OCI-LY7 (cell line): ENCODE results near the gene SLC35F2. TPM values are rescaled to one million over a fixed set of nuclear protein-coding genes. Genes with fewer than 3 reads are reported as not detected.

Experiments used
- BruUV-seq: library from RNA; stranded (reverse); fragments of 400-500 nt; replicated peaks from 2 replicates; lab custom pipeline; 2021; lab: Mats Ljungman, UMichigan
- CTCF ChIA-PET: fragments of 300-600 bp; sonication (Branson Sonifier 250); formaldehyde crosslinking; loops from one replicate; lab custom pipeline; 2022; ENCODE audit warnings: antibody characterized with exemption; ENCODE audit not compliant: unreplicated experiment; lab: Charles Lee
- POLR2A ChIA-PET: fragments of 300-600 bp; sonication (Branson Sonifier 250); formaldehyde crosslinking; loops from one replicate; lab custom pipeline; 2022; ENCODE audit warnings: antibody characterized with exemption; lab: Charles Lee
- DNase-seq: peaks from one replicate; pipeline ENCODE4 v3.0.0-alpha.2; 2015; ENCODE audit warnings: low spot score
- H2AFZ ChIP-seq: fragments of 200-600 bp; sonication (generic), shearing (Covaris generic); 2 replicates; pipeline ENCODE4 v1.6.1; 2014; ENCODE audit warnings: mild to moderate bottlenecking, antibody characterized with exemption, low read length, moderate library complexity
- H3K27ac ChIP-seq: fragments of 200-600 bp; sonication (generic); 2 replicates; pipeline ENCODE4 v1.5.1; 2014; ENCODE audit warnings: mixed run types, low read depth, mild to moderate bottlenecking, moderate library complexity, low read length, inconsistent platforms; ENCODE audit not compliant: poor library complexity, severe bottlenecking
- H3K36me3 ChIP-seq: fragments of 200-600 bp; sonication (generic); 2 replicates; pipeline ENCODE4 v1.6.1; 2014; ENCODE audit warnings: mild to moderate bottlenecking, antibody characterized with exemption, low read length, moderate library complexity, mixed read lengths; ENCODE audit not compliant: insufficient read depth
- H3K4me1 ChIP-seq: fragments of 200-600 bp; sonication (generic); 2 replicates; pipeline ENCODE4 v1.5.1; 2014; ENCODE audit warnings: mild to moderate bottlenecking, low read length; ENCODE audit not compliant: insufficient read depth, poor library complexity, severe bottlenecking
- H3K4me2 ChIP-seq: fragments of 200-600 bp; sonication (generic); 2 replicates; pipeline ENCODE4 v1.6.1; 2014; ENCODE audit warnings: mild to moderate bottlenecking, low read length
- H3K4me3 ChIP-seq: fragments of 200-600 bp; sonication (generic); 2 replicates; pipeline ENCODE4 v1.5.1; 2014; ENCODE audit warnings: mild to moderate bottlenecking, low read depth, low read length; ENCODE audit not compliant: poor library complexity, severe bottlenecking
- H3K79me2 ChIP-seq: fragments of 200-600 bp; sonication (generic); 2 replicates; pipeline ENCODE4 v1.6.1; 2016; ENCODE audit warnings: low read depth, mild to moderate bottlenecking, low read length, moderate library complexity, mixed read lengths; ENCODE audit not compliant: insufficient read depth
- H3K9me2 ChIP-seq: fragments of 200-600 bp; sonication (generic); 2 replicates; pipeline ENCODE4 v1.6.1; 2016; ENCODE audit warnings: mild to moderate bottlenecking, low read length, mixed read lengths; ENCODE audit not compliant: insufficient read depth
- H3K9me3 ChIP-seq: fragments of 200-600 bp; sonication (generic); 2 replicates; pipeline ENCODE4 v1.6.1; 2014; ENCODE audit warnings: mild to moderate bottlenecking, mixed run types, low read length, mixed read lengths
- H4K20me1 ChIP-seq: fragments of 200-600 bp; sonication (generic); 2 replicates; pipeline ENCODE4 v1.6.1; 2014; ENCODE audit warnings: mild to moderate bottlenecking, antibody characterized with exemption, low read length, moderate library complexity, mixed read lengths; ENCODE audit not compliant: insufficient read depth
- CTCF ChIP-seq: fragments of 200-600 bp; sonication (generic); conservative IDR thresholded peaks from 2 replicates; pipeline ENCODE4 v1.5.1; 2014; ENCODE audit warnings: mild to moderate bottlenecking, antibody characterized with exemption, low read length, moderate library complexity, mixed read lengths
- EZH2phosphoT487 ChIP-seq: fragments of 200-600 bp; sonication (generic); IDR thresholded peaks from 2 replicates; pipeline ENCODE4 v1.6.1; 2018; ENCODE audit warnings: low read depth, borderline replicate concordance, mild to moderate bottlenecking, mixed run types, antibody characterized with exemption, low read length, moderate library complexity, mixed read lengths
- intact Hi-C: fragments of 100-400 bp; cut with micrococcal nuclease; formaldehyde crosslinking; loops from one replicate; pipeline ENCODE4 v1.10.0; 2022; ENCODE audit not compliant: unreplicated experiment
- total RNA-seq, 2 experiments: library from RNA; depleted of rRNA in 1 of 2; stranded (reverse); fragments of >200 nt in 1 of 2; shearing (Covaris generic) in 1 of 2; gene quantifications; 2 replicates each; pipeline ENCODE4 v1.2.3, GENCODE V29; 2014 to 2022

The SLC35F2 gene
- total RNA-seq, 2 experiments from 2014 or later = 21.1 to 23.3 TPM

- DNase-seq = no peak
- no peak overlapping the region for H3K27ac ChIP-seq
- ChIA-PET POLR2A (interaction anchor here (0.7 kb wide), 2 partner anchors 15 to 215 kb away, joined by 3 to 4 read pairs; no protein-coding TSS in a partner anchor), CTCF (no interaction called here)
- intact Hi-C loops = no loop called here
- no peaks in the 10 kb centered on the region for H3K4me1 ChIP-seq
- H3K4me3 ChIP-seq = no peak overlapping the region
- no peaks in the 10 kb centered on the region for H3K9me2 ChIP-seq
- peaks cover 30% of the 10 kb centered on the region for H3K79me2 ChIP-seq
- H3K4me2 ChIP-seq = no peak overlapping the region
- no TSS peak for BruUV-seq
- H4K20me1 ChIP-seq = peaks cover 5% of the 10 kb centered on the region; the same call in 1 of the 2 replicates
- no peak overlapping the region for H2AFZ ChIP-seq
- TF ChIP-seq CTCF (no peak), EZH2phosphoT487 (no peak)
- peaks cover 4% of the 10 kb centered on the region; the same call in 1 of the 2 replicates for H3K9me3 ChIP-seq
- H3K36me3 ChIP-seq = peaks cover 10% of the 10 kb centered on the region
Observed at GRCh38 chr11:107818491-107818890, 40.1 kb downstream of the SLC35F2 start.

- Histone ChIP-seq H3K4me1 (no peaks in the 10 kb centered on the region), H2AFZ (no peak overlapping the region), H3K27ac (no peak overlapping the region), H3K4me3 (no peak overlapping the region), H4K20me1 (no peaks in the 10 kb centered on the region; the same call in 1 of the 2 replicates), H3K9me2 (no peaks in the 10 kb centered on the region), H3K36me3 (peaks cover 23% of the 10 kb centered on the region), H3K79me2 (peaks cover 16% of the 10 kb centered on the region), H3K9me3 (peaks cover 4% of the 10 kb centered on the region; the same call in 1 of the 2 replicates), H3K4me2 (no peak overlapping the region)
- ChIA-PET CTCF (no interaction called here), POLR2A (interaction anchor here (0.6 to 1.0 kb wide), 4 partner anchors 11 to 840 kb away, joined by 3 to 5 read pairs (median 3); no protein-coding TSS in a partner anchor)
- no peak for TF ChIP-seq CTCF
- no peak for TF ChIP-seq EZH2phosphoT487
- DNase-seq = no peak
- BruUV-seq = no TSS peak
- intact Hi-C loops = no loop called here
Observed at GRCh38 chr11:107816028-107816427, 42.6 kb downstream of the SLC35F2 start.

GRCh38 chr11:107810875-107811274 lies 47.7 kb downstream of the SLC35F2 start:
- no peak overlapping the region for H2AFZ ChIP-seq
- H3K4me1 ChIP-seq = no peaks in the 10 kb centered on the region
- H3K9me3 ChIP-seq = no peaks in the 10 kb centered on the region
- no peak overlapping the region for H3K27ac ChIP-seq
- DNase-seq = no peak
- no TSS peak for BruUV-seq
- H3K79me2 ChIP-seq = no peaks in the 10 kb centered on the region
- H3K36me3 ChIP-seq = peaks cover 68% of the 10 kb centered on the region
- ChIA-PET CTCF (no interaction called here), POLR2A (interaction anchor here (0.6 to 1.5 kb wide), 3 partner anchors 12 to 527 kb away, joined by 3 to 6 read pairs (median 3); no protein-coding TSS in a partner anchor)
- intact Hi-C loops = no loop called here
- no peak overlapping the region for H3K4me3 ChIP-seq
- H4K20me1 ChIP-seq = no peaks in the 10 kb centered on the region; the same call in 1 of the 2 replicates
- H3K9me2 ChIP-seq = no peaks in the 10 kb centered on the region
- TF ChIP-seq CTCF = no peak
- H3K4me2 ChIP-seq = no peak overlapping the region
